ENCODE measurements around the gene DCTD.

DNA sequence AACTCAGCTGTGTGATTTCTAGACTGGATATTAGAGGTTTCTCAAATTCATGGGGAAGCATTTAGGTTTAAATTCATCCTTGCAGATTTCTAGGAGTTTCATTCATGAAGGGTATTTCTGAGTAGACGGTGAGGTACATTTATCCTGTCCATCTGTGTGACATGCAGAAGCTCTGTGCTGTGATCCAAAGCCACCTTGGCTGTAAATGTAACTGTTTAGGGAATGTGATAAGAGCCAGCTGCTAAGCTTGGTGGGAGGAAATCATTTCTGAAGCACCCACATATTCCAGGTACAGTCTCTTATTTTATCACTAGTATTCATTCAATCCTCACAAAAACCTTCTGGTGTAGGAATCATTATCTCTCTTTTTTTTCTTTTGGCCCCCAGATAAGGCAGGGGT, 8.7 kb upstream of the DCTD start:
- TF ChIP-seq, protein P1, sequence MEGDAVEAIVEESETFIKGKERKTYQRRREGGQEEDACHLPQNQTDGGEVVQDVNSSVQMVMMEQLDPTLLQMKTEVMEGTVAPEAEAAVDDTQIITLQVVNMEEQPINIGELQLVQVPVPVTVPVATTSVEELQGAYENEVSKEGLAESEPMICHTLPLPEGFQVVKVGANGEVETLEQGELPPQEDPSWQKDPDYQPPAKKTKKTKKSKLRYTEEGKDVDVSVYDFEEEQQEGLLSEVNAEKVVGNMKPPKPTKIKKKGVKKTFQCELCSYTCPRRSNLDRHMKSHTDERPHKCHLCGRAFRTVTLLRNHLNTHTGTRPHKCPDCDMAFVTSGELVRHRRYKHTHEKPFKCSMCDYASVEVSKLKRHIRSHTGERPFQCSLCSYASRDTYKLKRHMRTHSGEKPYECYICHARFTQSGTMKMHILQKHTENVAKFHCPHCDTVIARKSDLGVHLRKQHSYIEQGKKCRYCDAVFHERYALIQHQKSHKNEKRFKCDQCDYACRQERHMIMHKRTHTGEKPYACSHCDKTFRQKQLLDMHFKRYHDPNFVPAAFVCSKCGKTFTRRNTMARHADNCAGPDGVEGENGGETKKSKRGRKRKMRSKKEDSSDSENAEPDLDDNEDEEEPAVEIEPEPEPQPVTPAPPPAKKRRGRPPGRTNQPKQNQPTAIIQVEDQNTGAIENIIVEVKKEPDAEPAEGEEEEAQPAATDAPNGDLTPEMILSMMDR (conservative IDR thresholded peaks at IDR 0.05; ENCODE audit: low read depth, low read length) = no peak
- TF ChIP-seq EZH2 (IDR thresholded peaks at IDR 0.05; ENCODE audit: borderline replicate concordance, low read depth, low read length, poor library complexity, severe bottlenecking) = no peak
